Measurements from ENCODE around the gene PRSS38.

PRSS38 gene

GRCh38 chr1:227793079-227793947 lies 22.2 kb upstream of the PRSS38 start:
- no peak for DNase-seq (ENCODE audit: low read depth)

- no peak for DNase-seq (ENCODE audit: low read depth)
Measured at GRCh38 chr1:227793948-227794816, 21.3 kb upstream of the PRSS38 start.

- no peak for DNase-seq (ENCODE audit: low read depth)
Measured at GRCh38 chr1:227794817-227795192, 20.7 kb upstream of the PRSS38 start.

- no peak for DNase-seq (ENCODE audit: low read depth)
Measured at GRCh38 chr1:227795732-227796131, 19.7 kb upstream of the PRSS38 start.

- DNase-seq (ENCODE audit: low read depth): no peak
Measured at GRCh38 chr1:227796359-227796915, 19.0 kb upstream of the PRSS38 start.

- no peak for DNase-seq (ENCODE audit: low read depth)
Measured at GRCh38 chr1:227797144-227797543, 18.3 kb upstream of the PRSS38 start.

GRCh38 chr1:227797625-227798024 lies 17.9 kb upstream of the PRSS38 start:
- no peak for DNase-seq (ENCODE audit: low read depth)

GRCh38 chr1:227798078-227798802 lies 17.2 kb upstream of the PRSS38 start:
- DNase-seq (ENCODE audit: low read depth): no peak

GRCh38 chr1:227799756-227800155 lies 15.7 kb upstream of the PRSS38 start:
- no peak for DNase-seq (ENCODE audit: low read depth)

GRCh38 chr1:227803933-227804332 lies 11.5 kb upstream of the PRSS38 start:
- DNase-seq (ENCODE audit: low read depth): no peak

GRCh38 chr1:227805606-227806197 lies 9.8 kb upstream of the PRSS38 start:
- no peak for DNase-seq (ENCODE audit: low read depth)

GRCh38 chr1:227808566-227808965 lies 6.9 kb upstream of the PRSS38 start:
- no peak for DNase-seq (ENCODE audit: low read depth)

GRCh38 chr1:227809026-227809425 lies 6.4 kb upstream of the PRSS38 start:
- no peak for DNase-seq (ENCODE audit: low read depth)

GRCh38 chr1:227813962-227814361 lies 1.5 kb upstream of the PRSS38 start:
- no peak for DNase-seq (ENCODE audit: low read depth)

GRCh38 chr1:227816750-227817446 lies 1.4 kb downstream of the PRSS38 start:
- no peak for DNase-seq (ENCODE audit: low read depth)

- DNase-seq (ENCODE audit: low read depth): no peak
Measured at GRCh38 chr1:227823537-227823936, 8.1 kb downstream of the PRSS38 start.

GRCh38 chr1:227824204-227824603 lies 8.7 kb downstream of the PRSS38 start:
- DNase-seq (ENCODE audit: low read depth): no peak

- DNase-seq (ENCODE audit: low read depth): no peak
Measured at GRCh38 chr1:227828786-227829185, 13.3 kb downstream of the PRSS38 start.

GRCh38 chr1:227838181-227838580 lies 22.7 kb downstream of the PRSS38 start:
- DNase-seq (ENCODE audit: low read depth): no peak

- no peak for DNase-seq (ENCODE audit: low read depth)
Measured at GRCh38 chr1:227841096-227841495, 25.6 kb downstream of the PRSS38 start.
